Panc1 (cell line): Measurements from ENCODE around the gene SLC46A1. TPM values are rescaled to one million over a fixed set of nuclear protein-coding genes. Genes with fewer than 3 reads are reported as not detected.

Experiments
- ATAC-seq: fragments of 200-7000 bp; cut with Tn5 transposase; 2 replicates; pipeline ENCODE4 v1.9.1; 2020; ENCODE audit warnings: mild to moderate bottlenecking, moderate library complexity
- BruUV-seq: library from RNA; stranded (reverse); fragments of 400-500 nt; replicated peaks from 2 replicates; lab custom pipeline; 2021; lab: Mats Ljungman, UMichigan
- CTCF ChIA-PET: fragments of 300-600 bp; sonication (Branson Sonifier 250); formaldehyde crosslinking; loops from one replicate; lab custom pipeline; 2022; ENCODE audit warnings: antibody characterized with exemption; lab: Charles Lee
- POLR2A ChIA-PET: fragments of 300-600 bp; sonication (Branson Sonifier 250); formaldehyde crosslinking; loops from one replicate; lab custom pipeline; 2022; ENCODE audit warnings: antibody characterized with exemption; lab: Charles Lee
- DNase-seq: peaks from one replicate; pipeline ENCODE4 v3.0.0-alpha.2; 2010; ENCODE audit warnings: low read depth, low spot score
- H3K27ac ChIP-seq: 2 replicates; pipeline ENCODE4 v1.5.1; 2011; ENCODE audit warnings: mild to moderate bottlenecking, low read length, inconsistent platforms
- H3K27me3 ChIP-seq: fragments of 200-500 bp; sonication (Bioruptor generic); 2 replicates; pipeline ENCODE4 v1.6.0; 2014; ENCODE audit warnings: low read length, inconsistent platforms; ENCODE audit not compliant: control insufficient read depth, insufficient read depth
- H3K36me3 ChIP-seq: fragments of 200-500 bp; sonication (Bioruptor generic); 2 replicates; pipeline ENCODE4 v1.5.1; 2014; ENCODE audit warnings: inconsistent platforms, mild to moderate bottlenecking, low read length, moderate library complexity; ENCODE audit not compliant: control insufficient read depth, insufficient read depth
- H3K4me1 ChIP-seq: 2 replicates; pipeline ENCODE4 v1.5.1; 2011; ENCODE audit warnings: inconsistent platforms, mild to moderate bottlenecking, low read length, moderate library complexity; ENCODE audit not compliant: control insufficient read depth, insufficient read depth
- H3K4me3 ChIP-seq, 2 experiments: 2 replicates each; pipeline ENCODE4 v1.5.1; 2011 to 2012; ENCODE audit warnings: low read depth in 2 of 2, low read length in 2 of 2, mild to moderate bottlenecking in 2 of 2, inconsistent platforms in 1 of 2, moderate library complexity in 1 of 2
- H3K9me3 ChIP-seq: fragments of 200-500 bp; sonication (Bioruptor generic); 2 replicates; pipeline ENCODE4 v1.5.1; 2014; ENCODE audit warnings: low read depth, mild to moderate bottlenecking, inconsistent platforms, low read length, moderate library complexity; ENCODE audit not compliant: control insufficient read depth, insufficient read depth
- POLR2AphosphoS5 ChIP-seq: IDR thresholded peaks from 2 replicates; pipeline ENCODE4 v1.6.1; 2012; ENCODE audit warnings: mild to moderate bottlenecking, low read depth, low read length, moderate library complexity
- SIN3A ChIP-seq: IDR thresholded peaks from 2 replicates; pipeline ENCODE4 v1.6.1; 2012; ENCODE audit warnings: low read depth, mild to moderate bottlenecking, low read length, moderate library complexity, borderline replicate concordance; ENCODE audit not compliant: insufficient read depth
- TCF7L2 ChIP-seq: IDR thresholded peaks from 2 replicates; pipeline ENCODE4 v1.6.1; 2011; ENCODE audit warnings: mild to moderate bottlenecking, low read depth, low read length, inconsistent platforms
- in situ Hi-C: cut with HindIII; loops from 2 replicates; pipeline ENCODE4 v1.10.0; 2016; ENCODE audit warnings: low sequenced_read_pairs, low pct_unique_long_range_greater_than_20kb
- intact Hi-C: fragments of 100-400 bp; cut with micrococcal nuclease; formaldehyde crosslinking; loops from one replicate; pipeline ENCODE4 v1.10.0; 2022; ENCODE audit not compliant: unreplicated experiment
- total RNA-seq: library from RNA; stranded (reverse); gene quantifications from one replicate; pipeline ENCODE4 v1.2.1, GENCODE V29; 2021; ENCODE audit not compliant: unreplicated experiment
- TF ChIP-seq, protein P1 (sequence below): fragments of 450-650 bp; IDR thresholded peaks from 2 replicates; pipeline ENCODE4 v1.5.1; 2017; ENCODE audit warnings: mild to moderate bottlenecking
- TF ChIP-seq, protein P2 (sequence below), 2 experiments: IDR thresholded peaks; 2 replicates each; pipeline ENCODE4 v1.6.1; 2011 to 2012; ENCODE audit warnings: low read depth in 2 of 2, control low read depth in 1 of 2, low read length in 1 of 2, mild to moderate bottlenecking in 1 of 2, moderate library complexity in 1 of 2; ENCODE audit not compliant: insufficient read depth in 1 of 2

The SLC46A1 gene
- total RNA-seq, 1 experiment from 2014 or later, result 16.9 TPM

DNA sequence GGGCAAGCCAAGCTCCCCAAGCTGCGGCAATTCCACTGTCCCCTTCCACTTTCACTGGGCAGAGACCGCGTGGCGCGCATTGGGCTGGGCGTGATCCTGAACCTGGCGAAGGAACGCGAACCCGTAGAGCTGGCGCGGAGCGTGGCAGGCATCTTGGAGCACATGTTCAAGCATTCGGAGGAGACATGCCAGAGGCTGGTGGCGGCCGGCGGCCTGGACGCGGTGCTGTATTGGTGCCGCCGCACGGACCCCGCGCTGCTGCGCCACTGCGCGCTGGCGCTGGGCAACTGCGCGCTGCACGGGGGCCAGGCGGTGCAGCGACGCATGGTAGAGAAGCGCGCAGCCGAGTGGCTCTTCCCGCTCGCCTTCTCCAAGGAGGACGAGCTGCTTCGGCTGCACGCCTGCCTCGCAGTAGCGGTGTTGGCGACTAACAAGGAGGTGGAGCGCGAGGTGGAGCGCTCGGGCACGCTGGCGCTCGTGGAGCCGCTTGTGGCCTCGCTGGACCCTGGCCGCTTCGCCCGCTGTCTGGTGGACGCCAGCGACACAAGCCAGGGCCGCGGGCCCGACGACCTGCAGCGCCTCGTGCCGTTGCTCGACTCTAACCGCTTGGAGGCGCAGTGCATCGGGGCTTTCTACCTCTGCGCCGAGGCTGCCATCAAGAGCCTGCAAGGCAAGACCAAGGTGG lies 24.7 kb downstream of the SLC46A1 start:
- ATAC-seq, result no peak
- H3K4me3 ChIP-seq, result no peak overlapping the region
- ChIA-PET POLR2A (no interaction called here), CTCF (no interaction called here)
- intact Hi-C loops, result no loop called here
- no peaks in the 10 kb centered on the region for H3K9me3 ChIP-seq
- TF ChIP-seq, protein P1, sequence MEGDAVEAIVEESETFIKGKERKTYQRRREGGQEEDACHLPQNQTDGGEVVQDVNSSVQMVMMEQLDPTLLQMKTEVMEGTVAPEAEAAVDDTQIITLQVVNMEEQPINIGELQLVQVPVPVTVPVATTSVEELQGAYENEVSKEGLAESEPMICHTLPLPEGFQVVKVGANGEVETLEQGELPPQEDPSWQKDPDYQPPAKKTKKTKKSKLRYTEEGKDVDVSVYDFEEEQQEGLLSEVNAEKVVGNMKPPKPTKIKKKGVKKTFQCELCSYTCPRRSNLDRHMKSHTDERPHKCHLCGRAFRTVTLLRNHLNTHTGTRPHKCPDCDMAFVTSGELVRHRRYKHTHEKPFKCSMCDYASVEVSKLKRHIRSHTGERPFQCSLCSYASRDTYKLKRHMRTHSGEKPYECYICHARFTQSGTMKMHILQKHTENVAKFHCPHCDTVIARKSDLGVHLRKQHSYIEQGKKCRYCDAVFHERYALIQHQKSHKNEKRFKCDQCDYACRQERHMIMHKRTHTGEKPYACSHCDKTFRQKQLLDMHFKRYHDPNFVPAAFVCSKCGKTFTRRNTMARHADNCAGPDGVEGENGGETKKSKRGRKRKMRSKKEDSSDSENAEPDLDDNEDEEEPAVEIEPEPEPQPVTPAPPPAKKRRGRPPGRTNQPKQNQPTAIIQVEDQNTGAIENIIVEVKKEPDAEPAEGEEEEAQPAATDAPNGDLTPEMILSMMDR, result no peak
- TF ChIP-seq POLR2AphosphoS5, result no peak
- TF ChIP-seq TCF7L2, result no peak
- no peak for TF ChIP-seq SIN3A
- TF ChIP-seq, protein P2, sequence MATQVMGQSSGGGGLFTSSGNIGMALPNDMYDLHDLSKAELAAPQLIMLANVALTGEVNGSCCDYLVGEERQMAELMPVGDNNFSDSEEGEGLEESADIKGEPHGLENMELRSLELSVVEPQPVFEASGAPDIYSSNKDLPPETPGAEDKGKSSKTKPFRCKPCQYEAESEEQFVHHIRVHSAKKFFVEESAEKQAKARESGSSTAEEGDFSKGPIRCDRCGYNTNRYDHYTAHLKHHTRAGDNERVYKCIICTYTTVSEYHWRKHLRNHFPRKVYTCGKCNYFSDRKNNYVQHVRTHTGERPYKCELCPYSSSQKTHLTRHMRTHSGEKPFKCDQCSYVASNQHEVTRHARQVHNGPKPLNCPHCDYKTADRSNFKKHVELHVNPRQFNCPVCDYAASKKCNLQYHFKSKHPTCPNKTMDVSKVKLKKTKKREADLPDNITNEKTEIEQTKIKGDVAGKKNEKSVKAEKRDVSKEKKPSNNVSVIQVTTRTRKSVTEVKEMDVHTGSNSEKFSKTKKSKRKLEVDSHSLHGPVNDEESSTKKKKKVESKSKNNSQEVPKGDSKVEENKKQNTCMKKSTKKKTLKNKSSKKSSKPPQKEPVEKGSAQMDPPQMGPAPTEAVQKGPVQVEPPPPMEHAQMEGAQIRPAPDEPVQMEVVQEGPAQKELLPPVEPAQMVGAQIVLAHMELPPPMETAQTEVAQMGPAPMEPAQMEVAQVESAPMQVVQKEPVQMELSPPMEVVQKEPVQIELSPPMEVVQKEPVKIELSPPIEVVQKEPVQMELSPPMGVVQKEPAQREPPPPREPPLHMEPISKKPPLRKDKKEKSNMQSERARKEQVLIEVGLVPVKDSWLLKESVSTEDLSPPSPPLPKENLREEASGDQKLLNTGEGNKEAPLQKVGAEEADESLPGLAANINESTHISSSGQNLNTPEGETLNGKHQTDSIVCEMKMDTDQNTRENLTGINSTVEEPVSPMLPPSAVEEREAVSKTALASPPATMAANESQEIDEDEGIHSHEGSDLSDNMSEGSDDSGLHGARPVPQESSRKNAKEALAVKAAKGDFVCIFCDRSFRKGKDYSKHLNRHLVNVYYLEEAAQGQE (IDR thresholded peaks at IDR 0.05; ENCODE audit: insufficient read depth in 1 of 2, low read depth in 2 of 2, low read length in 1 of 2), result no peak
- in situ Hi-C loops, result no loop called here
- H3K27me3 ChIP-seq, result no peaks in the 10 kb centered on the region
- H3K4me1 ChIP-seq, result no peaks in the 10 kb centered on the region
- no TSS peak for BruUV-seq
- no peak overlapping the region for H3K27ac ChIP-seq
- no peak for DNase-seq
- no peaks in the 10 kb centered on the region for H3K36me3 ChIP-seq

DNA sequence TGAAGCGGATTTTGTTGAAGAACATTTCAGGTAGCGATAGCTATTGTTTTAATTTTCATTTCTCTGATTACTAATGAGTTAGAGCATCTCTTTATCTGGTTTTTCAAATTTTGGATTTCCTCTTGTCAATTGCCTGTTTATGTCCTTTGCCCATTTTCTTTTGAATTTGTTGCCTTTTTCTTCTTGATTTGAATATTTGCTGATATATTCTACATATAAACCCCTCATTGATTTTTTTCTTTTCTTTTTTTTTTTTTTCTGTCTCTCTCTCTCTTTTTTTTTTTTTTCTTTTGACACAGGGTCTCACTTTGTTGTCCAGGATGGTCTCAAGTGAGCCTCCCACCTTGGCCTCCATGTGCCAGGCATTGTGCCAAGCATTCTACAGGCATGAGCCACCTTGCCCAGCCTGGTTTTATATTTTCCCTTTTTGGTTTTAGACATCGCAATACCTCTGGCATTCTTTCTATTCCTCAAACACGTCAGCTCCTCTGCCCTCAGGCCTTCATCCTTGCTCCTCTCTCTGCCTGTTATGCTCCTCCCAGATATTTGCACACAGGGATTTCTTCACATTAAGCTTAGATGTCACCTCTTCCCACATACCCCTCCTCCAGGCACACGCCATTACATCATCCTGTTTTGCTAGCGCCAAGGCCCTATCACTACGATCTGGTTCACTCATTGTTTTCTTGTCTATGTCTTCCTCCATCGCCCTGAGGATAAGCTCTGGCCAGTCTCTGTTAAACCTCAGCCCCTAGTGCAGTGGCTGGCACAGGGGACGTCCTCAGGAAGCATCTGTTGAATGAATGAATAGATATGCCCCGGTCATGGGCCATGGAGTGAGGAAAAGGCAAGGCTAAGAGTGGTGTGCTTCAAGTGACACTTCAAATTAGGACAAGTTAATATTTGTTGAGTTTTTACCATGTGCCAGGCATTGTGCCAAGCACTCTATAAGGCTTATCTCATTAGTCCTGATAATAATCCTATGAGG lies 25.9 kb downstream of the SLC46A1 start:
- POLR2A ChIA-PET, result no interaction called here
- CTCF ChIA-PET, result no interaction called here
- in situ Hi-C loops, result no loop called here
- TF ChIP-seq SIN3A (no peak), POLR2AphosphoS5 (no peak), TCF7L2 (no peak)
- TF ChIP-seq, protein P2 (IDR thresholded peaks at IDR 0.05; ENCODE audit: insufficient read depth in 1 of 2, low read depth in 2 of 2, low read length in 1 of 2), result no peak
- TF ChIP-seq, protein P1, result no peak
- no peak for DNase-seq
- Histone ChIP-seq H3K4me1 (no peaks in the 10 kb centered on the region), H3K27me3 (no peaks in the 10 kb centered on the region), H3K9me3 (no peaks in the 10 kb centered on the region), H3K4me3 (no peak overlapping the region), H3K27ac (no peak overlapping the region), H3K36me3 (no peaks in the 10 kb centered on the region)
- ATAC-seq, result no peak
- no TSS peak for BruUV-seq
- intact Hi-C loops, result no loop called here
